Natural killer cell treated with Interleukin-12 subunit alpha and Interleukin-12 subunit beta and Interleukin-15 and Interleukin-18, amount 100 ng/mL, for 72 hours (primary cell): ENCODE measurements around the gene ANO9. TPM values are rescaled to one million over a fixed set of nuclear protein-coding genes. Genes with fewer than 3 reads are reported as not detected.
"Not testable (repeated sequence)": the region's sequence is repeated elsewhere in the genome, so short reads cannot be mapped to it uniquely, and the experiment has no call there.

Source experiments
- ATAC-seq, 2 donors: fragments of 150-1000 bp; cut with Tn5 transposase in 1 of 2; sonication (Bioruptor Pico), chemical (Tn5 transposase) in 1 of 2; 2 replicates each; pipeline ENCODE4 v1.10.0; 2021
- DNase-seq: peaks from one replicate; pipeline ENCODE4 v3.0.0; 2022; ENCODE audit warnings: low spot score
- H3K27ac Mint-ChIP-seq, 2 donors: 1 replicate in 1 of 2; 2 replicates in 1 of 2; pipeline ENCODE4 v1.8.0; 2022; ENCODE audit warnings: mixed read lengths in 2 of 2, mild to moderate bottlenecking in 1 of 2, moderate library complexity in 1 of 2
- H3K27me3 Mint-ChIP-seq, 2 donors: 1 replicate in 1 of 2; 2 replicates in 1 of 2; pipeline ENCODE4 v1.8.0; 2022; ENCODE audit warnings: mixed read lengths in 2 of 2
- H3K36me3 Mint-ChIP-seq: one replicate; pipeline ENCODE4 v1.8.0; 2022; ENCODE audit warnings: mixed read lengths
- H3K4me1 Mint-ChIP-seq, 2 donors: 1 replicate in 1 of 2; 2 replicates in 1 of 2; pipeline ENCODE4 v1.8.0; 2022; ENCODE audit warnings: low read depth in 2 of 2, mixed read lengths in 2 of 2, mild to moderate bottlenecking in 1 of 2
- H3K4me3 Mint-ChIP-seq: one replicate; pipeline ENCODE4 v1.8.0; 2022; ENCODE audit warnings: mixed read lengths
- H3K9me3 Mint-ChIP-seq: 2 replicates; pipeline ENCODE4 v1.8.0; 2022; ENCODE audit warnings: mixed read lengths
- total RNA-seq, 2 donors: library from RNA; stranded (reverse); gene quantifications; one replicate each; pipeline ENCODE4 v1.2.3, GENCODE V29; 2022

Gene ANO9
- total RNA-seq, 2 donors from 2014 or later, result 2.4 to 6.7 TPM

DNA sequence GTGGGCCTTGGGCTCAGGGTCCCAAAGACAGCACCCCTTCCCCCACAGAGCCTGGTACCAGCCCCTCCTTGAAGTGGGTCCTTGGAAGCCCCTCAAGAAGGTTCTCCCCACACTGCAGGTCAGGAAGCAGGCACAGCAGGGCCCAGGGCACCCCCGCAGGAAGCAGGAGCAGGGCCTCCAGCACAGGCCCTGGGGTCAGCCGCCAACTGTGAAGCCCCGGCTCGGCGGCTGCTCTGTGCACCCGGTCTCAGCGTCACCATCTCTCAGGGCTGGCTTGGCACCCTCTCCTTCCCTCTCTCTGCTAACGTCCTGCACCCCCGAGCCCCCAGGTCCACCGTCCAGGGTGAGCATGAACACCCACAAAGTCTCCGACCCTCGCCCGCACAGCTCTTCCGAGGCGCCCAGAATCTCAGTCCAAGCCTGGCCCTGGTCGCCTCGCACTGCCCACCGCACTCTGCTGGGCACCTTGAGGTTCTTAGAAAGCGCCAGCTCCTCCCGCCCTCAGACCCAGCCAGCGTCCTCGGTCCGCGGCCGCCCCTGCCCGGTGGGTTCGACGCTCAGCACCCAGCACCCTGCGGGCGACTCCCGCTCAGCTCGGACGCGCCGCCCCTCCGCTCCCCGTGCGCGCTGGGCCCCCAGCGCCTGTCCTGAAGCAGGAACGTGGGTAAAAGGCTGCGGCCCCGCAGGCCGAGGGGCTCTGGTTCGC, 25.6 kb downstream of the ANO9 start:
- ATAC-seq, result peak in 1 of 2 donors; percentile 8
- no peaks in the 10 kb centered on the region for H3K9me3 Mint-ChIP-seq
- DNase-seq, result peak; percentile 60
- peak overlapping the region; percentile 75 to 86 for H3K27ac Mint-ChIP-seq
- peak overlapping the region; percentile 89 for H3K4me3 Mint-ChIP-seq
- H3K27me3 Mint-ChIP-seq, result no peaks in the 10 kb centered on the region
- peaks cover 25 to 28% of the 10 kb centered on the region in 2 donors for H3K4me1 Mint-ChIP-seq
- H3K36me3 Mint-ChIP-seq, result no peaks in the 10 kb centered on the region

DNA sequence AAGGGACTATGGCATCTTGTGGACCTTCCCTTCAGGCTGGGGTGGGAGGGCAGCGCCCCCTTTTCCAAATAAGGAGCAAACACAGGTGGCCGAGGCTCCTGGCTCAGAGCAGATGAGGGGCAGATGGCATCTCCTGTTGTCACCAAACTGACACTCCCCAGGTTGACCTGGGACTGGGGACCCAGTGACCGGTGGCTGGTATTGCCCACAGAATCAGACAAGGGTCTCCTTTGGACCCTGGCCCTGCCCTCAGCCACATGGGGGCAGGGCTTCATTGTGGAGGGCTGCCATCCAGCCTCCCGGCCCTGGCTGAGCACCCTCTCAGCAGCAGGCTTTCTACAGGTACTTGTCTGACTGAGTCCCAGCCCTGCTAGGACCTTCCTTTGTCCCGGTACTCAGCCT, 26.2 kb downstream of the ANO9 start:
- Mint-ChIP-seq H3K36me3 (no peaks in the 10 kb centered on the region), H3K4me1 (peaks cover 25 to 28% of the 10 kb centered on the region in 2 donors), H3K27ac (peak overlapping the region; percentile 75 to 86), H3K4me3 (peak overlapping the region; percentile 89), H3K9me3 (no peaks in the 10 kb centered on the region), H3K27me3 (no peaks in the 10 kb centered on the region)
- DNase-seq (no peak), ATAC-seq (no peak)

DNA sequence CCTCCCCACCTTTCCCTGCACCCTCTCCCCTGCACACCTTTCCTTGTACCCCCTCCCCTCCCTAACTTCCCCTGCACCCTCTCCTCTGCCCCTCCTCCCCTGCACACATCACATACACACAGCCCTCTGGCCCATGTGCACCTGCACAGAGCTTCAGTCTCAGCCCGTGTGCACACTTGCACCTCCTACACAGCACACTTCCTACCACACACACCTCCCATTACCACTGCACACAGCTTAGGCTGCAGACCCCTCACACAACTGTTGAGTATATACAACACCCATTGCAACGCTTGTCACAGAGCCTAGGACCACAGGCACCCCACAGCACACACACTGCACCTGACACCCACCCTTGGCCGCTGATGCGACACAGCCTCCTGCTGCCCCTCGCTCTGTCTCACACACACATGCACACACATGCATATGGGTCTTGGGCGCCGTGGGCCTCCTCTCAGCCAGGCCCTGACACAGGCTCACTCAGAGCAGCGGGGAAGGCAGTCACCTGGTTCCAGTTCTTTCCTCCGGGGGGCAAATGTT, 27.4 kb downstream of the ANO9 start:
- peak; percentile 56 for DNase-seq
- no peaks in the 10 kb centered on the region for H3K27me3 Mint-ChIP-seq
- ATAC-seq, result peak in 1 of 2 donors; percentile 32
- H3K9me3 Mint-ChIP-seq, result no peaks in the 10 kb centered on the region
- H3K4me3 Mint-ChIP-seq, result peak overlapping the region; percentile 89
- no peaks in the 10 kb centered on the region for H3K36me3 Mint-ChIP-seq
- H3K27ac Mint-ChIP-seq, result peak overlapping the region; percentile 75 to 86
- H3K4me1 Mint-ChIP-seq, result peaks cover 25 to 28% of the 10 kb centered on the region in 2 donors

DNA sequence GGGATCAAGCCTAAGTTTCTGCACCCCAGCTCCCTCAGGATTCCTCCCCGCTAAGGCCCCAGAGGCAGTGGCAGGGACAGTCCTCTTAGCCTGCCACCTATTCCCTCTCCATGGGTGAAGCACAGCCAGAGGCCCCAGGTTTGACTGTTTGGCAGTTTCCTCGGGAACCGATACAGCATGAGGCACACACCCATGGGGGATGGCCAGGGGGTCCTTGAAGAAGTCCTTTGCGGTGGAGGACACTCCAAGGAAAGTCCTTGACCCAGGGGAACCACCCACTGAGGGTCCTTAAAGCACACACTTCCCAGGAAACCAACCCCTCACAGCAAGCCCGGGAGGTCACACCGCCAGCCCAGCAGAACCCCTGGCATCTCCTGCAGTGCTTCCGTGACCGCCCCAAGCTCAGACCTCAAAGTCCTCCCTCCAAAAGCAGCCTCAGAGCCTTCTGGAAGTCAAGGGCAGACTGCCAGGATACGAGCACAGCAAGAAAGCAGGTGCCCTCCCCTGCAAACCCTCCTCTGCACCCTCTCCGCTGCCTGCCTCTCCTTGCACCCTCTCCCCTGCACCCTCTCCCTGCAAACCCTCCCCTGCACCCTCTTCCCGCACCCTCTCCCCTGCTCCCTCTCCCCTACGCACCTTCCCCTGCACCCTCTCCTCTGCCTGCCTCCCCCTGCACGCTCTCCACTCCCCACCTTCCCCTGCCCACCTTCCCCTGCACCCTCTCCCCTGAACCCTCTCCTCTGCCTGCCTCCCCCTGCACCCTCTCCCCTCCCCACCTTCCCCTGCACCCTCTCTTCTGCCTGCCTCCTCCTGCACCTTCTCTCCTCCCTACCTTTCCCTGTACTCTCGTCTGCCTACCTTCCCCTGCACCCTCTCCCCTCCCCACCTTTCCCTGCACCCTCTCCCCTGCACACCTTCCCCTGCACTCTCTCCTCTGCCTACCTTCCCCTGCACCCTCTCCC, 28.4 kb downstream of the ANO9 start:
- Mint-ChIP-seq H3K27ac (peak overlapping the region; percentile 39 to 67), H3K4me1 (peaks cover 25 to 28% of the 10 kb centered on the region in 2 donors), H3K27me3 (no peaks in the 10 kb centered on the region), H3K36me3 (no peaks in the 10 kb centered on the region), H3K4me3 (peak overlapping the region; percentile 79), H3K9me3 (no peaks in the 10 kb centered on the region)
- no peak for ATAC-seq
- peak; percentile 57 for DNase-seq

DNA sequence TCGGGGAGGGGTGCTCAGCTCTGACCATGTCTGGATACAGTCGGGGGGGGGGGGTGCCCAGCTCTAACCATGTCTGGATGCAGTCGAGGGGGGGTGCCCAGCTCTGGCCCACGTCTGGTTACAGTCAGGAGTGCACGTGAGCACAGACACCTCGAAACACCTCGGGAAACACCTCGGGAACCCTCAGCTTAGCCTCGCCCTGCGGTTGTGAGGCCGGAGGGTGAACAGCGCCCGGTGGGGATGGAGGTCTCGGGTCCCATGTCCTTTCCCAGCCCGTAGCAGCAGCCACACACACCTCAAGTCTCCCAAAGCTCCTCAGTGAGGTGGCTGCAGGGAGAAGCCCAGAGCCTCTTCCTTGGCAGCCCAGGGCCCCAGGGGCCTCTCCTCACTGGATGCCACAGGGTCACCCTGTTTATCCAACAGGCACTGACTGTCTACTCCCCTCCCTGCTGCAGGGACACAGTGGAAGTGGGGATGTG, 29.1 kb downstream of the ANO9 start:
- Mint-ChIP-seq H3K9me3 (no peaks in the 10 kb centered on the region), H3K36me3 (no peaks in the 10 kb centered on the region), H3K4me3 (no peak overlapping the region), H3K4me1 (peaks cover 25 to 28% of the 10 kb centered on the region in 2 donors), H3K27ac (no peak overlapping the region), H3K27me3 (no peaks in the 10 kb centered on the region)
- no peak for ATAC-seq
- peak; percentile 55 for DNase-seq

DNA sequence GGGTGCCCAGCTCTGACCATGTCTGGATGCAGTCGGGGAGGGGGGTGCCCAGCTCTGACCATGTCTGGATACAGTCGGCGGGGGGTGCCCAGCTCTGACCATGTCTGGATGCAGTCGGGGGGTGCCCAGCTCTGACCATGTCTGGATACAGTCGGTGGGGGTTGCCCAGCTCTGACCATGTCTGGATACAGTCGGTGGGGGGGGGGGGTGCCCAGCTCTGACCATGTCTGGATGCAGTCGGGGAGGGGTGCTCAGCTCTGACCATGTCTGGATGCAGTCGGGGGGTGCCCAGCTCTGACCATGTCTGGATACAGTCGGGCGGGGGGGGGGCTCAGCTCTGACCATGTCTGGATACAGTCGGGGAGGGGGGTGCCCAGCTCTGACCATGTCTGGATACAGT, 30.3 kb downstream of the ANO9 start:
- H3K4me3 Mint-ChIP-seq, H3K27me3 Mint-ChIP-seq, H3K27ac Mint-ChIP-seq, ATAC-seq, H3K9me3 Mint-ChIP-seq, H3K36me3 Mint-ChIP-seq: not testable (repeated sequence)
- DNase-seq, result peak; percentile 39
- H3K4me1 Mint-ChIP-seq, result peaks cover 25 to 28% of the 10 kb centered on the region in 2 donors

DNA sequence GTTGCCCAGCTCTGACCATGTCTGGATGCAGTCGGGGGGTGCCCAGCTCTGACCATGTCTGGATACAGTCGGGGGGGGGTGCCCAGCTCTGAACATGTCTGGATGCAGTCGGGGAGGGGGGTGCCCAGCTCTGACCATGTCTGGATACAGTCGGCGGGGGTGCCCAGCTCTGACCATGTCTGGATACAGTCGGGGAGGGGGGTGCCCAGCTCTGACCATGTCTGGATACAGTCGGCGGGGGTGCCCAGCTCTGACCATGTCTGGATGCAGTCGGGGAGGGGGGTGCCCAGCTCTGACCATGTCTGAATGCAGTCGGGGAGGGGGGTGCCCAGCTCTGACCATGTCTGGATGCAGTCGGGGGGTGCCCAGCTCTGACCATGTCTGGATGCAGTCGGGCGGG, 31.1 kb downstream of the ANO9 start:
- not testable (repeated sequence) for H3K27me3 Mint-ChIP-seq, DNase-seq, ATAC-seq, H3K27ac Mint-ChIP-seq, H3K9me3 Mint-ChIP-seq, H3K4me3 Mint-ChIP-seq, H3K36me3 Mint-ChIP-seq
- peaks cover 19 to 22% of the 10 kb centered on the region in 2 donors for H3K4me1 Mint-ChIP-seq

DNA sequence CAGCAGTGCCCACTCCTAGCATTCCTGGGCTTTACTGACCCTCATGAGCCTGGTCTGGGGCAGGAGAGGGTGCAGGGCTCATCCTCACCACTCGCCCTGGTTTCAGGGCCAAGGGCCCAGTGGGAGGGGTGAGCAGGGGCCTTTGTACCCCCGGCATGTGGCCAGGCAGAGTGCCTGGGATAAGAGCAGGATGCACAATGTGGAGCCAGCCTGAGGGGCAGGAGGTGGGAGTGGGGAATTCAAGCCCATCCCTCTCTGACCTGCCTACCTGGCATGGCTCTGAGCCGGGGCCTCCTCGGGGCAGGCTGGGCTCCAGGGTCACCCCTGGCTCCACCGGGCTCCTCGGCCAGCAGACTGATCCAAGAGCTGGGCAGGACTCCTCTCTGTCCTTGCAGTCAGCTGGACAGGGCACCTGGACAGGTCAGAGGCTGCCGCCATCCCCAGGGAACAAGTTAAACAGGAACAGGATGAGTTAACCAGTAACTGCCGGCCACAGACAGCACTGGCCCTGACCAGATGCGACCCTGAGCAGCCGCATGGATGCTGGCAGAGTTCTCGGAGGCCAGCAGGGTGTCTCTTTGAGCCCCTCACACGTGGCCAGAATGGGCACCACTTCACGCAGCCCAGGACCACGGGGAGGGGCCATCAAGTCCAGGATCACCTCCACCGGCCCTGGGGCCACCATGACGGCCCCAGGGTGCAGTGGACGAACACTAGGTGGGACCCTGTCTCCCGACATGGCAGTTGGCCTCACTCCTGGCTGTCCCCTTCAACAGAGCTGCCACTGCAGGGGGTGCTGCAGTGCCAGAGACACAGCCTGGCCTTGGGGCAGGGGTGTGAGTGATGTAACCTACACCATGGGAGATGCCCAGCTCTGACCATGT, 32.0 kb downstream of the ANO9 start:
- no peak overlapping the region for H3K27ac Mint-ChIP-seq
- no peak overlapping the region for H3K4me3 Mint-ChIP-seq
- H3K36me3 Mint-ChIP-seq, result no peaks in the 10 kb centered on the region
- no peaks in the 10 kb centered on the region for H3K27me3 Mint-ChIP-seq
- ATAC-seq (no peak), DNase-seq (peak; percentile 59)
- no peaks in the 10 kb centered on the region for H3K9me3 Mint-ChIP-seq
- H3K4me1 Mint-ChIP-seq, result peaks cover 14 to 15% of the 10 kb centered on the region in 2 donors

DNA sequence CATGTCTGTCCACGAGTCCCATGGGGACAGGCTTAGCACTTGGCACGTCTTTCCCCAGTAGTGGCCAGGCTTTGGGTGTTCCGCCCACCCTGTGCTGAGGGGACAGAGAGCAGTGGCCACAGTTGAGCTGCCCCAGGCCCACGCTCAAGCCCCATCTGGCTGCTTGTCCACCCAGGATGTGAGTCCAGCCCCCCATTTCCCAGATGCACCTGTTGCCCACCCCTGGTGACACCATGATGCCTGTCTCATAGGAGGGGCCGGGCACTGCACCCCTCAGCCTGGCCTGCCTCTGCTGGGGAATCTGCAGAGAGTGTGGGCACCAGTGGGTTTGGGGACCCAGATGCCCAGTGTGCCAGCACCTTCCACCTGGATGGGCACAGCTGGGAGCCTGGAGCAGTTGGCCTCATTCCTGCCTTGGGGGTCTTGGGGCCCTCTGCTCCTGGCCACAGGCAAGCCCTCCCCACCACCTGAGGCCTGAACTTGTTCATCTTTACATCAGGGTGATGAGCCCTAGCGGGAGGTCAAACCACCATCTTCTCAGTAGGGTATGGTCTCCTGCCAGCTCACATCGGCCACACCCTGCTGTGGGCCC, 32.7 kb downstream of the ANO9 start:
- ATAC-seq (no peak), DNase-seq (no peak)
- peaks cover 7 to 8% of the 10 kb centered on the region in 2 donors for H3K4me1 Mint-ChIP-seq
- H3K27ac Mint-ChIP-seq, result no peak overlapping the region
- no peaks in the 10 kb centered on the region for H3K9me3 Mint-ChIP-seq
- H3K36me3 Mint-ChIP-seq, result no peaks in the 10 kb centered on the region
- no peak overlapping the region for H3K4me3 Mint-ChIP-seq
- H3K27me3 Mint-ChIP-seq, result no peaks in the 10 kb centered on the region

DNA sequence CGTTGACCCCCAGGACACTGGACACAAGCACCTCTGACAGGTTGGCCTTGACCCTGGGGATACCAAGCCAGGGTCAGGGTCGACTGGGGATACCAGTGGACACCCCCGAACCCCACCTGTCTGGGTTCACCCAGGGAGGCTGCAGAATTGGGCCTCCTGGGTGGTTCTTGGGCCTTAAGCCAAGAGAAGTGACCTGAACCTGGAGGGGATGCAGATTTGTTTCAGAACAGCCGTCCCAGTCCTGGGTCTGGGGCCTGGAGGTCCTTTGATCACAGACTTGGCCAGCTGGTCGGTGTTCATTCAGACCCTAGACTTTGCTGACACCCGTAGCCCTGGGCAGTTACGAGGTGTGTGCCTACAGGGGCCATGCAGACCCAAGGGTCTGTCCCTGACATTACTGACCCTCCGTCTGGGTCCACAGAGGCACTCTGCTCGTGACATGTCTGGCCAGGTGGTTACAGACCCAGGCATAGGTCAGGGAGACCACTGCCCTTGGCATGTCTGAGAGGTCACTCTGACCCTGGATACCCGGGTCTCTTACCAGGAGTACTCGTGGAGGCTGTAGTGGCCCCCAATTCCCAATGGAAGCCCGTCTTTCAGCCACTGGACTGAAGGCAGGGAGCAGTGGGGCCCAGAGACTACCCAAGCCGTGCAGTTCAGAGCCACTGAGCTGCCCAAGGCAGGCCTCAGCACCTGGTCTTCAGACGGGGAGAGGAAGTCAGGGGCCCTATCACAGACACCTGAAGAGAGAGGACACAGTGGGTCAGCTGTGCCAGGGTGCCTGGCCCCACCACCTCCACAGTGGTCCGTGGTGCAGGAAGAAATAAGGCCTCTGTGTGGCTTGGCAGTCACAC, 33.4 kb downstream of the ANO9 start:
- peaks cover 3 to 5% of the 10 kb centered on the region in 2 donors for H3K4me1 Mint-ChIP-seq
- no peak overlapping the region for H3K27ac Mint-ChIP-seq
- no peaks in the 10 kb centered on the region for H3K27me3 Mint-ChIP-seq
- no peaks in the 10 kb centered on the region for H3K36me3 Mint-ChIP-seq
- no peak overlapping the region for H3K4me3 Mint-ChIP-seq
- no peaks in the 10 kb centered on the region for H3K9me3 Mint-ChIP-seq
- ATAC-seq (no peak), DNase-seq (peak; percentile 49)

DNA sequence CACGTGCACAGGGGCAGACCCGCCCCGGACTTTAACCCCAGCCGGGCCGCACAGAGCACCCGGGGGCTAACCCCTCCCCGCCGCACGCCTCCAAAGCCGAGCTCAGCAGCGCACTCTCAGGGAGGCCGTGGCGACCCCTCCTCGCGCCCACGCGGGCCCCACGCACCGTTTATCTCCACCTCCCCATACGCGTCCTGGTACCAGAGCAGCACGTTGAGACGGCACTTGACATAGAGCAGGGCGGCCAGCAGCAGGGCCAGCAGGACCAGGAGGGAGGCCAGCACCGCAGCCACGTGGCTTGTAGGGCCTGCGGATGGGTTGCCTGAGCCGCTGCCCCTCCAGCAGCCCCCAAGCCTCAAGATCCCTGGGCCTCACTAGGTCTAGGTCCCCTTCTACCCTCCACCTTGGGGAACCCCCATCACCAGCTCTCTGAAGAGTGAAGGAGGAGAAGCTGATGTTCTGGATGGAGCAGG, 34.1 kb downstream of the ANO9 start:
- Mint-ChIP-seq H3K36me3 (no peaks in the 10 kb centered on the region), H3K27me3 (no peaks in the 10 kb centered on the region), H3K27ac (no peak overlapping the region), H3K4me1 (no peaks in the 10 kb centered on the region), H3K9me3 (no peaks in the 10 kb centered on the region), H3K4me3 (no peak overlapping the region)
- no peak for ATAC-seq
- no peak for DNase-seq
